ENCODE results near the gene CACNA2D1.
"Not testable (repeated sequence)": the region's sequence is repeated elsewhere in the genome, so short reads cannot be mapped to it uniquely, and the experiment has no call there.

Gene CACNA2D1

GRCh38 chr7:82434275-82435022 is 9.1 kb downstream of the CACNA2D1 start:
- DNase-seq (ENCODE audit: low spot score) = no peak

DNA sequence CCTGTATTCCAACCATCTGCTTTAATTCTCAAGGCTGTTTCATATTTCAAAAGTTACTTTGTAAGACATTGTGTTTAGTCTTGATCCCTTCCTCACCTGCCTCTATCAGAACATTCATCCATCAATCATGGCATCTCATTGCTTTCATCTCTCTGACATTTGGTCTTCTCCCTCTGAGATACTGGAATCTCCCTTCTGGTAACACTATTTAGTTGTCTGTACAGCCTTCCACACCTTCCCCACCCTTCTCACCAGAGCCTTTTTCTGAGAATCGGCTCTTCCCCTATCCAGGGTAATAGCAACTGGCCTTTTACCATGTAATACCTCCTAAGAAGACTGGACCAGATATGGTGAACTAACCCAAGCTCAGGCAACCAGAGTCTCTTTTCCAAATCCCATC is 10.1 kb downstream of the CACNA2D1 start:
- no peak for DNase-seq (ENCODE audit: low spot score)

GRCh38 chr7:82432743-82433142 is 10.8 kb downstream of the CACNA2D1 start:
- not testable (repeated sequence) for DNase-seq (ENCODE audit: low spot score)

DNA sequence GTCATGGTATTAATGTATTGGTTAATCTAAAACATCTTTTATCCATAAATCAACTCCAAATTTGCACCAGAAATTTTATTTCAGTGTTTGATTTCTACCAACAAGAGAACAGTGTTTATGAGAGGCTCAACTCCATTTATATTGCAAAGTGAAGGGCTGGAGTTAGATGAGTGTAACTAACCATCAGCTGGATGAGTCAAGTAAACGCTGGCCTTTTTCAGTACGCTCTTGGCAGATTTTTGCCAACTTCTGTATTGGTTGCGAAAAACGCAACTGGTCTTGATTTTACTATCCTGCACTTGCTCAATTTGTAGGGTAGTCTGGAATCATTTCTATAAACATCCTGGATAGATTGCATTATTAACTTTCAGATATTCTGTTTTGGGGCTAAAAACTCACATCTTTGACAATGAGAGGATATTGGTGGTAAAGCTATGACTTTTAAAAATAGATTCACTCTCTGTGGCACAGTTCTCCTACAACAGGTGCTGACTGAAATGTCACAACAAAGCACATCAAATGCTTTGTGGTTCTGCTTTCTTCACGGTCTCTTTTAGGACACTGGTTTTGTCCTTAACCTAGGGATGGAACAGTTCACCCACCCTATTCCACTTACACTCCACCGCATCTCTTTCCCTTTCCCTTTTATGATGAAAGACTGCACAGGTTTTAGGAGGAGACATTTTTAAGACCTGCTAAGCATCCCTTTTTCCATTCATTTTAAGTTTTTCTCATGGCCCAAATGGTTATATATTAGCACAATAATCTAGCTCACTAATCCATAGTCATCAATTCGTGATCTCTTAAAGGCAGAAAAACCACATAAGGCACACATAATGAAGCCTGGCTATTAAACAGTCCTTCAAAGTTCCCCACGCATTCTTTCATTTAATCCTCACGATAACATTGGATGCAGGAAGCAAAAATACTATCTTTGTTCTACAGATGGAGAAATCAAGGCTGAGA is 12.8 kb downstream of the CACNA2D1 start:
- no peak for DNase-seq (ENCODE audit: low spot score)

DNA sequence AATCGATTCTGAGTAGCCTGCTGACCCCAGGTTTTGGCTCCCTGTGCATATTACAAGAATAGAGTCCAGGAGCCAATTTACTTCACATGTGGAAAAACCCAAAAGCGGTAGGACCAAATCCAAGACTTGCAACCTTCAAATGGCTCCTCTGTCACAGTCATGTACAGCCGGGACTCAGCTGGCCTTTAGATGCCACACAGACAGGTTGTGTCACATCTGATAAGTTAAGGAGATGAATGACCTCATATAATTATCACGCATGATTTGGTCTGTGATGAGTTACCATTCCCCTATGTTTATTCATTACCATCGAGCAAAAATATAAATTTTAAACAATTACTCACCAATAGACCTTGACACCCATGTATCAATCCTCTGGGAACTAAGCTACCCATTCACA is 14.2 kb downstream of the CACNA2D1 start:
- peak; percentile 36 for DNase-seq (ENCODE audit: low spot score)

DNA sequence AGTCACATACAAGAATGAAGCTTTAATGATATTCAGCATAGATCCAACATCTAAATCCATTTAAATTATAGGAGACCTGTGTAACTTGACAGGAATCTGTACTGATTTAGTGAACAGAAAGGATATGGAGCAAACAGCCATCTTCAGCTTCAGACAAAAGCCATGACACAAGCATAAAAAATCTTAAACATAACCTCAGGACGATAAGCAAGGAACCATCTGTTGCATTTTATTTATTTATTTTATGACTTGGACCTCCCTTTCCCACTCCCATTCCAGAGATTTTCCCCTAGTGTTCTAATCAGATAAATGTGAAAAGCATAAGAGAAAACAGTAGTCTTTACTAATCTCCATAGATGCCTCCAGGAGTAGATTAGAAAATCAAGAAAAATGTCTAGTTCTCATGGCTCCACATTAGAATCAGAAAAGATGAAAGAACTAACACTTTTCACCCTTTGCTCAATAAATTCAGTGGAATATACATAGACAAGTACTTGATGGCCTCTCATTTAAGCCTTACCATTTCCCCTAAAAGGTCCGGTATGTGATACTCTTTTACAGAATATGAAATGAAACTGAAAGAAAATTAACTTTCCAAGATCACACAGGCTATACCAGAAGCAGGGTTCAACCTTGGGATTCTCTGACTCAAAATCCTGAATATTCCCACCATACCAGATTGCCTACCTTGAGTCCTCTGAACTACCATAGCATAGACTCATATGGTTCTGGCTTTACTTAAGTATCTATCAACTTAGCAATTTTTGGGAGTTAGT is 15.2 kb downstream of the CACNA2D1 start:
- DNase-seq (ENCODE audit: low spot score) = no peak

DNA sequence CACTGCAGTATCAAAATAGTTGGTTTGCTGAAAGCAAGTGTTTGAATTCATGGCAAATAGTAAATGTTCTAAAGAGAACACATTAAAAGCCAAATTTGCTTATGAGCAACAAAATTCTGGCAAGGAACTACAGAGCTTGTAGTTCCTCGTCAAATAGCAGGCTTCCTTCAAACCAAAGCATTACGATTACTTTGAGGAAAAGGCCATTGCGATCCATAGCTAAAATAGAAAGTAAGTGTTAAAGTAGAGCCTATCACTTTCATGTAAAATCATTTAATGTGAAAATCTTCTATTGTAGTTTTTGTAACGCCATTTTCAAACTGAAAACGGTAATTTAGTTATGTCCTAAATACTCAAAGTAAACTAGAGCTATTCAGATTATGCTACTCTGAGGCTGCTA is 20.1 kb downstream of the CACNA2D1 start:
- no peak for DNase-seq (ENCODE audit: low spot score)

- DNase-seq (ENCODE audit: low spot score) = no peak
Observed at GRCh38 chr7:82419200-82419599, 24.4 kb downstream of the CACNA2D1 start.

DNA sequence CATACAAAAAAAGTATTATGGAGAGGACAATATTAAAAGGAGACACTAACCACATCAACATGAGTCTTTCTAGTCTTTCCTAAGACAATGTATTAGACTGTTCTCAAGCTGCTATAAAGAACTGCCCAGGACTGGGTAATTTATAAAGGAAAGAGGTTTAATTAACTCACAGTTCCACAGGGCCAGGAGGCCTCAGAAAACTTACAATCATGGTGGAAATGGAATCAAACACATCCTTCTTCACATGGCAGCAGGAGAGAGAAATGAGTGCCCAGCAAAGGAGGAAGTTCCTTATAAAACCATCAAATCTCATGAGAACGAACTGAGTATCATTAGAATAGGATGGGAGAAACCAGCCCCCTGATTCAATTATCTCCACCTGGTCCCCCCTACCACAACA is 25.7 kb downstream of the CACNA2D1 start:
- DNase-seq (ENCODE audit: low spot score) = no peak

DNA sequence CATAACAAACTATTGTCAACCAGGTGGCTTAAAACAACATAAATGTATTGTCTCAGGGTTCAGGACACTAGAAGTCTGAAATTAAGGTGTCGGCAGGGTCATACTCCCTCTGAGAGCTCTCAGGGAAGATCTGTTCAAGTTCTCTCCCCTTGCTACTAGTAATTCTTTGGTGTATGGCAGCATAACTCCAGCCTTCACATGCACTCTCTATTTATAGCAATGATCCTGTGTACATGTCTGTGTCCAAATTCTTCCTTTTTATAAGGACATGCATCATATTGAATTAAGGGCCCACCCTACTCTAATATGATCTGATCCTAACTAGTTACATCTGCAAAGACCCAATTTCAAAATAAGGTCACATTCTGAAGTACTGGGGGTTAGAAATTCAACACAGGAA is 27.2 kb downstream of the CACNA2D1 start:
- DNase-seq (ENCODE audit: low spot score) = no peak

DNA sequence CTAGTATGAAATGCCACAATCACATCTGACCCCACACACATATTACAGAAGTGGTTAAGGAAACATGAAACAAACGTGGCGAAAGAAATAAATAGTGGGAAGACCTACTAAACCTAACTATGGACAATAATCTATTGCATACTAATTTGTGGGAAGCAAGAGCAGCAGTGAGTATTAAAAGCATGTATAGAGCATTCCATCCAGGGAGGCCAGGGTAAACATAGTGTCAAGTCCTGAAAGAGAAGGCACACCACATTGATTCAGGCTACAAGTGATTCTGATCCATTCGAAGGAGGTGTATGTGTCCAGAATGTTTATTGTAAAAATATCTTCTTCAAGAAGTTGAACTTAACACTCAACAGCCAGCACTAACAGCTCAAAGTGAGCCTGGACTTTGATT is 29.2 kb downstream of the CACNA2D1 start:
- no peak for DNase-seq (ENCODE audit: low spot score)

- DNase-seq (ENCODE audit: low spot score) = no peak
Observed at GRCh38 chr7:82413237-82413636, 30.3 kb downstream of the CACNA2D1 start.

DNA sequence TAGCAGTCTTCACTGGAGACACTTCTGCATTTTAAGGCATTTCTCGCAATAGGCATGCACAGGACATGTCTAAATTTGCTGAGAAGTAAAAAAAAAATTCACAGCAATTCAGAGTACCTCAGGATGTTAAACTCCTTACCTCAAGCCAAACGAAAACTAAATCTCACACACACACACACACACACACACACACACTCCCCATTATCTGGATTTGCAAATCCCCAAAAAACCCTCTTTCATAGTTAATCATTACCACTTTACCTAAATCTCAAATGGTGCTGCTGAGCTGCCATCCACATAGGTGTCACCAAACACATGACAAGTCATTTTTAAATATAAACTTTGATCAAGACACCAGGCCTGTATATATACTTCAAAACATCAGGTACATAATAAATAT is 31.8 kb downstream of the CACNA2D1 start:
- no peak for DNase-seq (ENCODE audit: low spot score)

- no peak for DNase-seq (ENCODE audit: low spot score)
Observed at GRCh38 chr7:82410461-82410860, 33.1 kb downstream of the CACNA2D1 start.

GRCh38 chr7:82406937-82407336 is 36.6 kb downstream of the CACNA2D1 start:
- DNase-seq (ENCODE audit: low spot score) = no peak

DNA sequence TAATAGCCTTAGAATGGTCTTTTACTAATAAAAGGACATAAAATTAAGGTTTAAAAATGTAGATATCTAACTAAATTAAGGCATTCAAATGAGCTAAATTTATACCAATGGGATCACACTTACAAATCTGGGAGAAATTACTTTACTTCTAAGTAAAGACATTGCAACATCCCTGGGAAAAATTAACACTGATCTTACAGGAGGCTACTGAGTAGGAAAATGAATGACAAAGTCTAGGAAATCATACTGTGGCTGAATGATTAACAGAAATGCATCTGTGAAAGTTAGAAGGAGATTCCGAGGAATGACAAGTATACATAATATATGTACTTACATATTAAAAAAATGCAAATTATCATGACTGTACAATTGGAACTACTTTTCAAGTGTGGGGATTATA is 38.3 kb downstream of the CACNA2D1 start:
- DNase-seq (ENCODE audit: low spot score) = peak; percentile 25

GRCh38 chr7:82404652-82405051 is 38.9 kb downstream of the CACNA2D1 start:
- no peak for DNase-seq (ENCODE audit: low spot score)

DNA sequence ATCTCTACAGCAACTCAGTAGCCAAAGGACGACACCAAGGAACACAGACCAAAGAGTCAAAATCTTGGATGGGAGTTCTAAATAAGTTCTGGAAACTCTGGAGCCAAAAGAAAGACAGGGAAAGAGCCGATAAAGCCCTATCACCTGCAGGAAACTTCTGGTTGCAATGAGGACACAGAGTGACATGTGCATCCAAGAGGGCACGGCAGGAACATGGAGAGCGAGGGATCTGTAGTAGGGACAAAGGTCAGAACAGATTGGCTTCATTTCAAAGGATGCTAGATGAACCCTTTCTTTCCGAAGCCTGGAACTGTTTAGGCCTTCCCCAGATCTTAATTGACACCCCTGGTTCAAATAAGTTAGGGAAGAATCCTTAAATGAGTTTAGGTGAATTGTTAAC is 39.5 kb downstream of the CACNA2D1 start:
- DNase-seq (ENCODE audit: low spot score) = no peak

DNA sequence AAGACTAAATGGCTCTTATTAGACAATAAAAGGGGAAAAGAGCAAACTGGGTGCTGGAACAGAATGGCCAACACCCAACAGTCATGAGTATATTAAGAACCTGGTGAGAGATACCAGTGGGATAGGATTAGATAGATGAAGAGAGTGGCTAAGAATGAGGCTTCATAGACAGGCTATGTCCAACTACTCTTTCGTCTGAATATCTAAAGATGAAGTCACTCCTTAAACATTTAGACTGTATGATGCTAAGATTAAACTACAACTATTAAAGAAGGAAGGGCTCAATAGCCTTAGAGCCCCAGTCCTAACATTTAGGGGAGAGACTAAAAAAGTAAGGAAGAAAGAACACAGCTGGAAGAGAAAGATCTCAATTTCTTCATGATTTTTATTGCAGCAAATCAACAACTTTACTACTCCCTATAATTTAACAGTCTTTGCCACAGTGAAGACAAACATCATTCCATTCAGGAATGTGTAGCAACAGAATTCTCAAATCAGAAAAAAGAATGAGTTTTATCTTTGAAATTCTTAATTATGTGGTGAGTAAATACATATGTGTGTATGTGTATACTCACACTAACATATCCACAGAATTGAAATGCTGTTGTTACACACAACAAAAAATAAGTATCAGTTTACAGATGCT is 45.6 kb downstream of the CACNA2D1 start:
- no peak for DNase-seq (ENCODE audit: low spot score)

DNA sequence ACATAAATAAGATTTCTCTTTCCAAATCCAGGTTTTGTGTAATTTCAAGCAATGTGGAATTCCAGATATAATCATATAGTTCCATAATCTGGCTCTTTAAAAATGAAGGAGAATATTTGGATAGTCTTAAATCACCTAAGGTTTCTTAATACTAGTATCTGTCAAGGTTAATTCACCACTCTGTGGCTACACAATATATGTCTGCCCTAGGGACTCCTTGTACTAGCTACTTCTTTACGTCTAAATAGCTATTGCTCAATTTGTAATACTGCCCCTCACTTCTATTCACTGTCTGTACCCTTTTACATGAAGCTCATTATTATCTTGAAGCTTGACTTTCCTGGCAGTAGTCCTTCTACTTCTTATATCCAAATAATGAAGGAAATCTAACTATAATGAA is 47.2 kb downstream of the CACNA2D1 start:
- no peak for DNase-seq (ENCODE audit: low spot score)

DNA sequence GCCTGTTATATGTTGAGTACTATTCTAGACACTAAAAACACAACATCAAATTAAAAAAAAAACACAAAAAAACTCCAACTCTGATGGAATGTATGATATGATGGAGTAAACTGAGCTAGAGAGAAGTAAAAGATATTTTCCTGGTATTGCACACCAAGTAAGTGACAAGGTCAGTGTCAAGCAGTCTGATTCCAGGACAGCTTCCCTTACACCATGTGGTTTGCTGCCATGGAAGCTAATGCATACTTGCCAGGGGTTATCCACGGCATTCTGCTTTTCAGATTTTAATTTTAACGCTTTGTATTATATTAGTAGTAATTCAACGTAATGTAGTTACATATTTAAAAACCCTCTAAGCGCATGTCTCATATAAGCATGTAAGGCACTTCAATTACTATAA is 48.4 kb downstream of the CACNA2D1 start:
- DNase-seq (ENCODE audit: low spot score) = no peak

- no peak for DNase-seq (ENCODE audit: low spot score)
Observed at GRCh38 chr7:82393840-82394220, 49.7 kb downstream of the CACNA2D1 start.
